HepG2 (cell line): ENCODE measurements around the gene ATP7A. TPM values are rescaled to one million over a fixed set of nuclear protein-coding genes. Genes with fewer than 3 reads are reported as not detected.

Source experiments
- BORCS8-MEF2B ChIP-seq: sonication (generic); formaldehyde crosslinking; IDR thresholded peaks from 2 replicates; pipeline ENCODE4 v1.8.0; 2022; ENCODE audit warnings: mild to moderate bottlenecking, missing genetic modification reagents
- CEBPB ChIP-seq: IDR thresholded peaks from 2 replicates; pipeline ENCODE4 v1.6.1; 2011; ENCODE audit warnings: low read depth, low read length, improper control_type of control experiment, borderline replicate concordance
- CHCHD3 ChIP-seq: sonication (generic); formaldehyde crosslinking; IDR thresholded peaks from 2 replicates; pipeline ENCODE4 v1.8.0; 2022; ENCODE audit warnings: mild to moderate bottlenecking, missing genetic modification reagents, moderate library complexity
- GFI1 ChIP-seq: sonication (generic); formaldehyde crosslinking; IDR thresholded peaks from 2 replicates; pipeline ENCODE4 v1.5.0; 2020; ENCODE audit warnings: missing genetic modification reagents, mild to moderate bottlenecking, borderline replicate concordance
- HNF4G ChIP-seq, 2 experiments: sonication (generic) in 1 of 2; formaldehyde crosslinking in 1 of 2; IDR thresholded peaks; 2 replicates each; pipeline versions ENCODE4 v1.4.0 to v1.6.1; 2011 to 2020; ENCODE audit warnings: borderline replicate concordance in 2 of 2, low read depth in 2 of 2, mild to moderate bottlenecking in 2 of 2, low read length in 1 of 2, missing genetic modification reagents in 1 of 2, moderate library complexity in 1 of 2
- HNRNPK ChIP-seq: fragments of 200-400 bp; formaldehyde crosslinking; IDR thresholded peaks from 2 replicates; pipeline ENCODE4 v1.6.1; 2018; ENCODE audit warnings: low read length, low read depth, moderate library complexity, mild to moderate bottlenecking; ENCODE audit not compliant: poor library complexity, severe bottlenecking
- KDM4B ChIP-seq: sonication (generic); formaldehyde crosslinking; IDR thresholded peaks from 2 replicates; pipeline ENCODE4 v1.4.0; 2020; ENCODE audit warnings: missing genetic modification reagents
- KLF16 ChIP-seq, 2 experiments: sonication (generic) in 1 of 2; formaldehyde crosslinking in 1 of 2; IDR thresholded peaks; 2 replicates each; pipeline versions ENCODE4 v1.6.1 to v1.8.0; 2016 to 2023; ENCODE audit warnings: missing genetic modification reagents in 2 of 2, missing compliant biosample characterization in 1 of 2
- PRMT3 ChIP-seq: sonication (generic); formaldehyde crosslinking; IDR thresholded peaks from 2 replicates; pipeline ENCODE4 v1.8.1; 2022; ENCODE audit warnings: low read depth, mild to moderate bottlenecking, moderate library complexity, missing genetic modification reagents, borderline replicate concordance
- REL ChIP-seq: sonication (generic); formaldehyde crosslinking; conservative IDR thresholded peaks from 2 replicates; pipeline ENCODE4 v1.8.0; 2022; ENCODE audit warnings: mild to moderate bottlenecking, missing genetic modification reagents, moderate library complexity
- SATB2 ChIP-seq: sonication (generic); formaldehyde crosslinking; IDR thresholded peaks from 2 replicates; pipeline ENCODE4 v1.5.0; 2020; ENCODE audit warnings: missing genetic modification reagents
- ZKSCAN8 ChIP-seq: IDR thresholded peaks from 2 replicates; pipeline ENCODE4 v1.6.1; 2016; ENCODE audit warnings: borderline replicate concordance, missing genetic modification reagents, missing compliant biosample characterization
- ZNF160 ChIP-seq: sonication (generic); formaldehyde crosslinking; IDR thresholded peaks from 2 replicates; pipeline ENCODE4 v1.8.0; 2022; ENCODE audit warnings: mild to moderate bottlenecking, inconsistent platforms, missing genetic modification reagents
- ZNF292 ChIP-seq: sonication (generic); formaldehyde crosslinking; IDR thresholded peaks from 2 replicates; pipeline ENCODE4 v1.8.1; 2022; ENCODE audit warnings: mild to moderate bottlenecking, low read depth, missing genetic modification reagents, borderline replicate concordance
- ZNF552 ChIP-seq: sonication (generic); formaldehyde crosslinking; IDR thresholded peaks from 2 replicates; pipeline ENCODE4 v1.9.0; 2022; ENCODE audit warnings: missing genetic modification reagents, mild to moderate bottlenecking, borderline replicate concordance
- ZNF891 ChIP-seq: sonication (generic); formaldehyde crosslinking; IDR thresholded peaks from 2 replicates; pipeline ENCODE4 v1.5.0; 2020; ENCODE audit warnings: mild to moderate bottlenecking, missing genetic modification reagents
- polyA plus RNA-seq, 8 experiments: library from polyadenylated mRNA; depleted of rRNA in 3 of 8; stranded (reverse) in 7 of 8; unstranded in 1 of 8; fragments of >200 nt; fragmentation: Illumina TruSeq in 4 of 8; extraction: Trizol in 4 of 8; gene quantifications; 2 replicates each; pipeline versions ENCODE4 v1.2.1 to v1.2.3, GENCODE V29; 2011 to 2016; ENCODE audit warnings: low read depth in 4 of 8, missing spikeins in 1 of 8, mixed read lengths in 1 of 8; ENCODE audit not compliant: insufficient read depth in 1 of 8
- total RNA-seq, 5 experiments: library from RNA; depleted of rRNA; stranded (reverse); fragments of >200 nt; fragmentation: Illumina TruSeq; extraction: Trizol; gene quantifications; 2 replicates each; pipeline ENCODE4 v1.2.3, GENCODE V29; 2016; ENCODE audit warnings: low read depth in 1 of 5
- TF ChIP-seq, protein P1 (sequence below): sonication (generic); formaldehyde crosslinking; IDR thresholded peaks from 2 replicates; pipeline ENCODE4 v1.8.0; 2022; ENCODE audit warnings: missing genetic modification reagents, low read depth, mild to moderate bottlenecking, borderline replicate concordance
- TF ChIP-seq, protein P2 (sequence below): IDR thresholded peaks from 2 replicates; pipeline ENCODE4 v1.6.1; 2016; ENCODE audit warnings: low read depth
- TF ChIP-seq, protein P3 (sequence below): sonication (generic); formaldehyde crosslinking; IDR thresholded peaks from 2 replicates; pipeline ENCODE4 v1.4.0; 2020; ENCODE audit warnings: missing genetic modification reagents, borderline replicate concordance
- TF ChIP-seq, protein P4 (sequence below), 2 experiments: sonication (generic) in 1 of 2; formaldehyde crosslinking in 1 of 2; IDR thresholded peaks; 2 replicates each; pipeline versions ENCODE4 v1.4.0 to v1.6.1; 2018 to 2020; ENCODE audit warnings: missing genetic modification reagents in 2 of 2, borderline replicate concordance in 1 of 2, low read depth in 1 of 2, mild to moderate bottlenecking in 1 of 2, missing biosample characterization in 1 of 2

ATP7A gene
- total and polyA plus RNA-seq, 2 of the 13 experiments (the other 11 are each of a cell fraction or from before 2014, with no cell fraction given) = 1.7 to 4.7 TPM

DNA sequence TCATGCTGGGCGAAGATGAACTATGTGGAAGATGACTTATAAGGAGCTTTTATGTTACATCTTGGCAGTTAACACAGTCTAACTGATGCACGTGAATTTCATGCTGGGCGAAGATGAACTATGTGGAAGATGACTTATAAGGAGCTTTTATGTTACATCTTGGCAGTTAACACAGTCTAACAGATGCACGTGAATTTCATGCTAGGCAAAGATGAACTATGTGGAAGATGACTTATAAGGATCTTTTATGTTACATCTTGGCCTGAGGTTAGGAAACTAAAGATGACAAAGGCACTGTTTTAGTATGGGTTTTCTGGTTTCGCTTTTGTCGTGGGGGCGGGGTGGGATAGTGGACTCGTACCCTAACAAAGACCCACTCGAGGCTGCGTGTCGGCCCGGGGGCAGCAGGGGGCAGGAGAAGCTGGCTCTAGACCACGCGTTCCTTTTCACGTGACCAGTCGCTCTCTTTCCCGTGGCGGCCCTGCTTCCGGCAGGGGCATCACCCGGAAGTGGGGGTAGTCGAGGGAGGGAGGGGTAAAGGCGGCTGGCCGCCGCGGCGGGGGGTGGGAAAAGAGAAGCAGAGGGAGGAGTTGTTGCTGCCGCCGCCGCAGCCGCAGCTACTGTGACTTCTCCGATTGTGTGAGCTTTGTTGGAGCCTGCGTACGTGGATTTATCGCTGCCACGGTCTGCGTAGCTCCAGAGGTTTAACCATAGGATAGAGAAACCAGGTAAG lies at the start of gene ATP7A (continued):
- TF ChIP-seq CHCHD3 (CRISPR knock-in tag) (no peak), HNF4G (IDR thresholded peaks at IDR 0.05; ENCODE audit: borderline replicate concordance, low read depth, low read length) (no peak), HNF4G (CRISPR knock-in tag; IDR thresholded peaks at IDR 0.05; ENCODE audit: borderline replicate concordance, low read depth) (no peak), REL (CRISPR knock-in tag) (no peak), ZNF891 (no peak), GFI1 (CRISPR knock-in tag) (0 out of 2 replicates have a peak, but pooled peaks have one; percentile 21), CEBPB (no peak), SATB2 (CRISPR knock-in tag) (no peak), KDM4B (CRISPR knock-in tag) (no peak), BORCS8-MEF2B (no peak), KLF16 (CRISPR knock-in tag; IDR thresholded peaks at IDR 0.05) (no peak), ZNF552 (CRISPR knock-in tag) (no peak), ZNF292 (CRISPR knock-in tag) (no peak), ZKSCAN8 (CRISPR knock-in tag) (no peak), HNRNPK (no peak), PRMT3 (no peak), ZNF160 (CRISPR knock-in tag) (no peak)
- TF ChIP-seq, protein P1, sequence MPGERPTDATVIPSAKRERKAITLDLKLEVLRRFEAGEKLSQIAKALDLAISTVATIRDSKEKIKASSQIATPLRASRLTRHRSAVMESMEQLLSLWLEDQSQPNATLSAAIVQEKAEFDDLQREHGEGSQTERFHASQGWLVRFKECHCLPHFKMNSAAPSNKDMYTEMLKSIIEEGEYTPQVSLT (CRISPR knock-in tag) = no peak
- TF ChIP-seq, protein P2, sequence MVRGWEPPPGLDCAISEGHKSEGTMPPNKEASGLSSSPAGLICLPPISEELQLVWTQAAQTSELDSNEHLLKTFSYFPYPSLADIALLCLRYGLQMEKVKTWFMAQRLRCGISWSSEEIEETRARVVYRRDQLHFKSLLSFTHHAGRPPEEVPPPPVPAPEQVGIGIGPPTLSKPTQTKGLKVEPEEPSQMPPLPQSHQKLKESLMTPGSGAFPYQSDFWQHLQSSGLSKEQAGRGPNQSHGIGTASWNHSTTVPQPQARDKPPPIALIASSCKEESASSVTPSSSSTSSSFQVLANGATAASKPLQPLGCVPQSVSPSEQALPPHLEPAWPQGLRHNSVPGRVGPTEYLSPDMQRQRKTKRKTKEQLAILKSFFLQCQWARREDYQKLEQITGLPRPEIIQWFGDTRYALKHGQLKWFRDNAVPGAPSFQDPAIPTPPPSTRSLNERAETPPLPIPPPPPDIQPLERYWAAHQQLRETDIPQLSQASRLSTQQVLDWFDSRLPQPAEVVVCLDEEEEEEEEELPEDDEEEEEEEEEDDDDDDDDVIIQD (CRISPR knock-in tag) = peak; percentile 55; the same call in 1 of the 2 replicates
- TF ChIP-seq, protein P3, sequence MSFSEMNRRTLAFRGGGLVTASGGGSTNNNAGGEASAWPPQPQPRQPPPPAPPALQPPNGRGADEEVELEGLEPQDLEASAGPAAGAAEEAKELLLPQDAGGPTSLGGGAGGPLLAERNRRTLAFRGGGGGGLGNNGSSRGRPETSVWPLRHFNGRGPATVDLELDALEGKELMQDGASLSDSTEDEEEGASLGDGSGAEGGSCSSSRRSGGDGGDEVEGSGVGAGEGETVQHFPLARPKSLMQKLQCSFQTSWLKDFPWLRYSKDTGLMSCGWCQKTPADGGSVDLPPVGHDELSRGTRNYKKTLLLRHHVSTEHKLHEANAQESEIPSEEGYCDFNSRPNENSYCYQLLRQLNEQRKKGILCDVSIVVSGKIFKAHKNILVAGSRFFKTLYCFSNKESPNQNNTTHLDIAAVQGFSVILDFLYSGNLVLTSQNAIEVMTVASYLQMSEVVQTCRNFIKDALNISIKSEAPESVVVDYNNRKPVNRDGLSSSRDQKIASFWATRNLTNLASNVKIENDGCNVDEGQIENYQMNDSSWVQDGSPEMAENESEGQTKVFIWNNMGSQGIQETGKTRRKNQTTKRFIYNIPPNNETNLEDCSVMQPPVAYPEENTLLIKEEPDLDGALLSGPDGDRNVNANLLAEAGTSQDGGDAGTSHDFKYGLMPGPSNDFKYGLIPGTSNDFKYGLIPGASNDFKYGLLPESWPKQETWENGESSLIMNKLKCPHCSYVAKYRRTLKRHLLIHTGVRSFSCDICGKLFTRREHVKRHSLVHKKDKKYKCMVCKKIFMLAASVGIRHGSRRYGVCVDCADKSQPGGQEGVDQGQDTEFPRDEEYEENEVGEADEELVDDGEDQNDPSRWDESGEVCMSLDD = no peak
- TF ChIP-seq, protein P4, sequence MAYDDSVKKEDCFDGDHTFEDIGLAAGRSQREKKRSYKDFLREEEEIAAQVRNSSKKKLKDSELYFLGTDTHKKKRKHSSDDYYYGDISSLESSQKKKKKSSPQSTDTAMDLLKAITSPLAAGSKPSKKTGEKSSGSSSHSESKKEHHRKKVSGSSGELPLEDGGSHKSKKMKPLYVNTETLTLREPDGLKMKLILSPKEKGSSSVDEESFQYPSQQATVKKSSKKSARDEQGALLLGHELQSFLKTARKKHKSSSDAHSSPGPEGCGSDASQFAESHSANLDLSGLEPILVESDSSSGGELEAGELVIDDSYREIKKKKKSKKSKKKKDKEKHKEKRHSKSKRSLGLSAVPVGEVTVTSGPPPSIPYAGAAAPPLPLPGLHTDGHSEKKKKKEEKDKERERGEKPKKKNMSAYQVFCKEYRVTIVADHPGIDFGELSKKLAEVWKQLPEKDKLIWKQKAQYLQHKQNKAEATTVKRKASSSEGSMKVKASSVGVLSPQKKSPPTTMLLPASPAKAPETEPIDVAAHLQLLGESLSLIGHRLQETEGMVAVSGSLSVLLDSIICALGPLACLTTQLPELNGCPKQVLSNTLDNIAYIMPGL (CRISPR knock-in tag; IDR thresholded peaks at IDR 0.05; ENCODE audit: borderline replicate concordance in 1 of 2, low read depth in 1 of 2) = 0 out of 4 replicates have a peak, but pooled peaks of 1 of the 2 experiments have one; percentile 30
